Measurements from ENCODE around the gene TVP23A.
A peak's percentile ranks its signal among the peaks of the same experiment; 100 is the strongest.

Gene TVP23A

DNA sequence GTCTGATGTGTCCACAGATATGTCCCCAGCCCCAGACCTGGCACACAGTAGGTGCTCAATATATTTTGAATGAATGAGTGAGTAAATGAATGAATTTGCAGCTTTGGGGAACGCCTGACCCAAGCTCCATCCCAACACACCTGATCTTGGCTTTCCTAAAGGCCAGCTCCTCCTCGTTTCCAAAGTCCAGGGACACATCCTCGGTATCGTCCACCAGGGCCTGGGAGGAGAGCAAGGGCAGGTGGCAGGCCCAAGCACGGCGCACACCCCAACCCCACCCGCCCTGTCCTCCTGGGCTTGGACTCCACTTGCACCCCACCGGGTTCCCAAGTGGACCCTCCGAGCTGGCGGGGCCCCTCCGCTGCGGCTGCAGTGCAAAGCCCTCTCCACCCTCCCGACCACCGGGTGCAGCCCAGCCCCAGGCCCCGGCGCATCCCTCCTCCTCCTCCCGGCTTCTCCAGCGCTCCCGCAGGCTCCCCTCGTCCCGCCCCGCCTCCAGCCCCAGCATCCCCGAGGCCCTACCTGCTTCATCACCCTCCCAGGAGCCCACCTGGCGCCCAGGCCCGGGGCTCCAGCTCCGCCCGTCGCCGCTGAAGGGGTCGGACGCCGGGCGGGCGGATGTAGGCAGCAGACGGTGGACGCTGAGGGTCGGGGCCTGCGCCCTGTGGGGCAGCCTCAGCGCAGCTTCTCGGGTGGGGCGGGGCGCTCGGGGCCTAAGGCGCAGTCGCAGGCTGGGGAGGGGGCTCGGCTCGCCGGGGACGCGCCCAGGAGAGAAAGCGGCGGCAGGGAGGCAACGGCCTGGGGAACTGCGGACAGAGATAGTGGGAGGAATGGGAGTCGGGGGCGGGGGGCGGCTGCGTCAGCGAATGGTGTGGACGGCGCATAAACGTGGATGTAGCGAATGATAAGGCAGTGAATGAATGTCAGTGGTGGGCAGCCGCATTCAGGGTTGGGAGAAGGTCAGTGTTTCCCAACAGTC lies at the start of gene TVP23A:
TSS of gene TVP23A (minus strand) at position 832 of the 979 bp plus-strand sequence. CDS start at position 531, 301 bp downstream.
- no peak for DNase-seq

GRCh38 chr16:10868104-10868595 lies 49.6 kb upstream of the TVP23A start:
- no peak for DNase-seq

- DNase-seq: no peak
Measured at GRCh38 chr16:10867199-10867598, 48.6 kb upstream of the TVP23A start.

- DNase-seq: peak; percentile 39
Measured at GRCh38 chr16:10865991-10866966, 47.7 kb upstream of the TVP23A start.

DNA sequence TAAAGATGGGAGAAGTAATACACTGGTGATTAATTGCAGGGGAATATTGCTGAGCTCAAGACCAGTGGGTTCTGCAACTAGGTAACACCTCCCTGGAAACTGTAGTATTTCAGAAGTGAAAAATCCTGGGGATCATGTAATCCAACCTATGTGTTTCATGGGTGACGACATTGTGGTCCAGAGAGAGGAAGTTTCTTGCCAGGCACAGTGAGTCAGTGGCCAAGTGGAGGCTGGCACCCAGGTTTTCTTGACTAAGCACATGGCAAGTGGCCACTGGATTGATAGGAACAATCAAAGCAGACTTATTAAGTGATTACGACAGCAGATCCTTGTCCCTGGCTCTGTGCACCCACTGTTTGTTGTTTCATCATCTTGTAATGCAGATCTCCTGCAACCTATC lies 43.8 kb upstream of the TVP23A start:
- DNase-seq: peak; percentile 97

DNA sequence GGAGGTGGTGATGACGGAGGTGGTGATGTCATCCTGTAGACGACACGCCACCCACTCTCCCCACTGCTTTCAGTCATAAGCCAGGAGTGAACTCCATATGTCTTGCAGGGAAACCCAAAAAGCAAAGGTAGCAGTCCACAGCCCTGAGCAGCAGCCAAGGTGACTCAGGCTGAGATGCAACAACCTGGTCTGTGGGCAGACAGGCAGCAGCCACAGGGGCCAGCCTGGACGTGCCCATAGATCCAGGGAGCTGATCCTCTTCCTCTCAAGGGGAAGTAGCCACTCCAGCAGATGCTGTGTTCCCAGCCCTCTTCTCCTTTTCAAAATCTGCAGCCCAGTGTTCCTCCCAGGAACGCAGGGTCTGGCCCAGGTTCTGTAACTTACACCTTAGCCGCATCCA lies 41.1 kb upstream of the TVP23A start:
- DNase-seq: peak; percentile 44

DNA sequence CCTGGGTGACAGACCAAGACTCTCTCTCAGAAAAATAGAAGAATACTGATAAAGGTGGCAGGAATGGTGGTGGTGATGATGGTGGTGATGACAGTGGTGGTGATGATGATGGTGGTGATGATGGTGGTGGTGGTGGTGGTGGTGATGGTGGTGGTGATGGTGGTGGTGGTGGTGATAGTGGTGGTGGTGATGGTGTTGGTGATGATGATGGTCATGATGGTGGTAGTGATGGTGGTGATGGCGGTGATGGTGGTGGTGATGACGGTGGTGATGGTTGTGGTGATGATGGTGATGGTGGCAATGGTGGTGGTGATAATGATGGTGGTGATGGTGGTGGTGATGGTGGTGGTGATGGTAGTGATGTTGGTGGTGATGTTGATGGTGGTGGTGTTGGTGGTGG lies 40.4 kb upstream of the TVP23A start:
- no peak for DNase-seq

- no peak for DNase-seq
Measured at GRCh38 chr16:10858203-10858602, 39.6 kb upstream of the TVP23A start.

DNA sequence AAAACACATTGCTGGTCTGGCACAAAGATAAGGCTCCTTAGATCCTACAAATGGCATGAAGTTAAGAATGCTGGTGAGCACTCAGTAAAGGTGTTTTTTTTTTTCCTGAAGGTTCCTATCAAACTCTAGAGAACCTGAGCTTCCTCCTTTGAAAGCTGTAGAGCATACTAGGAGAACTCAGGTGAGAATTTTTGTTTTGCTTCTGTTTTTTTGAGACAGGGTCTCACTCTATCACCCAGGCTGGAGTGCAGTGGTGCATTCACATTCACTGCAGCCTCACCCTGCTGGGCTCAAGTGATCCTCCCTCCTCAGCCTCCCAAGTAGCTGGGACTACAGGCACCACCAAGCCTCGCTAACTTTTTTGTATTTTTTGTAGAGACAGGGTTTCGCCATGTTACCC lies 37.4 kb upstream of the TVP23A start:
- no peak for DNase-seq

GRCh38 chr16:10852948-10853347 lies 34.4 kb upstream of the TVP23A start:
- DNase-seq: peak; percentile 43

DNA sequence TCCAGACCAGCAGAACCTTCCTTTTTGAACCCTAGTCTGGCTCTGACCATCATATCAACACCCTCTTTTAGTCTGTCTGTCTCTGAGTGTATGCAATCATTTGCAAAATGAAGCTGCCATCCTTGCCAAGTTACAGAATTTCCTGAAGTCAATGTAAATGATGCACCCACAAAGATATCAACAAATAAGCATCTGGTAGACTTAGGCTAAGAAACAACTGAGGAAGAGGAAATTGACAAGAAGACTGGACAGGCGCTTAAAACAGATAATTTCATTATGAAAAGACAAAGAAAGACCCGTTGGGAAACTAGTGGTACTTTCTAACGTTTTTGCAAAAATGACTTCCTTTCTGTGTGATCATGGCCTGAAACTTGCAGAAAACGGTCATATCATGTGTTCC lies 33.7 kb upstream of the TVP23A start:
- peak; percentile 52 for DNase-seq

- DNase-seq: no peak
Measured at GRCh38 chr16:10851512-10851911, 32.9 kb upstream of the TVP23A start.

DNA sequence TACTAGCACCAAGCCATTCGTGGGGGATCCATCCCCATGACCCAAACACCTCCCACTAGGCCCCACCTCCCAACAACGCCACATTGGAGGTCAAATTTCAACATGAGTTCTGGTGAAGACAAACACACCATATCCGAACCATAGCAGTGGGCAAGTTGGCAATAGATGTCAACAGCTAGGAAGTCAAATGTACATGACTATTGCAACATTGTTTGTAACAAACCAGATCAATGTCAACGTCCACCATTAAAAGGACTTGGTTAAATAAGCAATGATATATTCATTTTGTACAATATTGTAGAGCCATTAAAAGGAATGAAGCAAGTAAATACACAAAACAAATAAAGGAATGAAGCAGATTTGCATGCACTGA lies 31.9 kb upstream of the TVP23A start:
- DNase-seq: no peak

- no peak for DNase-seq
Measured at GRCh38 chr16:10849736-10850477, 31.3 kb upstream of the TVP23A start.

- DNase-seq: peak; percentile 97
Measured at GRCh38 chr16:10847176-10847575, 28.6 kb upstream of the TVP23A start.

DNA sequence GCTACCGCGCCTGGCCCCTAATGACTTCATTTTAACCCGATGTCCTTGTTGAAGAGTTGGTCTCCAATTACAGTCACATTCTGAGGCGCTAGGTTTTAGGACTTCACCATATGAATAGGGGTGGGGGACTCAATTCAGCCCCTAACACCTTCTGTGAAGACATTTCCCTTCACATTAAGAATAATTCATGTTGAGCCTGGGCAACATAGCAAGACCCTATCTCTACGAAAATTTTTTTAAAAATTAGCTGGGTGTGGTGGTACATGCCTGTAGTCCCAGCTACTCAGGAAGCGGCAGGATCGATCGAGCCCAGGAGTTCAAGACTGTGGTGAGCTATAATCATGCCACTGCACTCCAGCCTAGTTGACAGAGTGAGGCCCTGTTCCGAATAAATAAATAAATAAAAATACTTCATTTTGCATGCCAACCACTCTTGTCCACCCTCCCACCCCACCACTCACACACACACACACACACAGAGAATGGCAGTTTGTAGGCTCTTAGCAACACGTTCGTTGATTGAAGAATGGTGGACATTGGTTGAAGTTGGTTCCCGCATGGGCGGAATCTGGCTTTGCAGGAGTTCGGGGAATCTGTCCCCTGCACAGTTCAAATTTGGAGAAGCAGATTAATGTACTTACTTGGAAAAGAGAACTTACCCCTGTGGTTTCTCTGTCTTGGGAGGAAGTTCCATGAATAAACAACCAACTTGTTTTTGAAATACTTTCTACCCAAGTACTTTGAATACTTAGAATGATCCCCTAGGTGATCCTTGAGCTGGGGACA lies 27.8 kb upstream of the TVP23A start:
- DNase-seq: peak; percentile 87

- no peak for DNase-seq
Measured at GRCh38 chr16:10840703-10841102, 22.1 kb upstream of the TVP23A start.

- no peak for DNase-seq
Measured at GRCh38 chr16:10839279-10839666, 20.7 kb upstream of the TVP23A start.

GRCh38 chr16:10838621-10839278 lies 20.2 kb upstream of the TVP23A start:
- no peak for DNase-seq

- no peak for DNase-seq
Measured at GRCh38 chr16:10836174-10836853, 17.7 kb upstream of the TVP23A start.
